NCI-H1436 treated with DMSO at 0.1 percent for 48 hours (cell line): ENCODE results near the gene WWOX.

ENCODE experiments used
- DNase-seq: peaks from one replicate; lab custom pipeline; 2025; lab: John Stamatoyannopoulos, UW

WWOX gene

DNA sequence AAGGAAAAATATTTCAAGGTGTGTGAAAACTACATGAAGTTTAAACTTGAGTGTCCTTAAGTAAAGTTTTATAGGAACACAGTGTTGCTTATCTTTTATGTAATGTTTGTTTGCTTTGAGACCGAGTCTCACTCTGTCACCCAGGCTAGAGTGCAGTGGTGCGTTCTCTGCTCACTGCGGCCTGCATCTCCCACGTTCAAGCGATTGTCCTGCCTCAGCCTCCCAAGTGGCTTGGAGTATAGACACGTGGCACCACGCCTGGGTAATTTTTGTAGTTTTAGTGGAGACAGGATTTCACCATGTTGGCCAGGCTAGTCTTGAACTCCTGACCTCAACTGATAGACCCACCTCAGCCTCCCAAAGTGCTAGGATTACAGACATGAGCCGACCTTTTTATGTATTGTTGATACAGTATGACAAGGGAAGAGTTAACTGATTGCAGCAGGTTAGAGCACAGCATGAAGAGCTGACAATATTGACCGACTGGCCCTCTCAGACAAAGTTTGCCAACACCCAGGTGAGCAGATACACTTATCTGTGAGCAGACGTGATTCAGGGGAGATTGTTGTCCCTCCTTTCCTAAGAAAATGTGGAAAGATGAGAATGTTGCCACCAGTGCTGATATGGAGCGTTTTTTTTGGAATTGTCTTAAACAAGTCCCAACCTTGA is 373.7 kb downstream of the WWOX start:
- DNase-seq: no peak

DNA sequence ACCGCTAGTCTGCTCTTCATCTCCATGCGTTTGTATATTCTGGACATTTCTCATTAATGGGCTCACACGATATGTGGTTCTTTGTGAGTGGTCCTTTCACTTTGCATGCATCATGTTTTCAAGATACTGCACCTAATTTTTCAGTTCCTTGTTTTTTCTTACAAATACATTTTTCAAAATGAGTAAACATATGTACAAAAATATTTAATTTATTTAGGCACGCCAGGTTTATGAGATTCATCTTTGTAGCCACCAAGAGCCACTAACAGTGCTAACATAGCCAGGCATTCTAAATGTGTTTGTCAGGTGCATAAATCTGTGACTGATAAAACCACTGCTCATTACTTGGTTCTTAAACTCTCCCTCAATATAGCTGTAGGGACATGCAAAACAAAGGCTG is 375.3 kb downstream of the WWOX start:
- DNase-seq: no peak

DNA sequence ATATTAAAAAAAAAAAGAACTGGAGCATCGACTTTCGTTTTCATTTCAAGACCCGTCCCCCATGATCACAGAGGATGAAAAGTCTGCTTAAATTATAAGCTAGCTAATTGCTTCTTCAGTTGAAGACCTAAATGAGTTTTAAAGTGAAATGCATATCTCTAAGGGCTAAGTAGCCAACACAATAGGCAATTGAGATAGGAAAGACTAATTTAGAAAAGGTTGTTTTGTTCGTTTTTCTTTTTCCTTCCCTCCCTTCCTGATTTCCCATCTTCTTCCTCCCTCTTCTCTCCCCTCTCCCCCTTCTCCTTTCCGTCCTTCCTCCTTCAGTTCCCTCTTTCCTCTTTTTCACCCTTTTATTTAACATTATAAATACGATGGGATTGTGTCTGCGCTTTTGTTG is 377.2 kb downstream of the WWOX start:
- no peak for DNase-seq

DNA sequence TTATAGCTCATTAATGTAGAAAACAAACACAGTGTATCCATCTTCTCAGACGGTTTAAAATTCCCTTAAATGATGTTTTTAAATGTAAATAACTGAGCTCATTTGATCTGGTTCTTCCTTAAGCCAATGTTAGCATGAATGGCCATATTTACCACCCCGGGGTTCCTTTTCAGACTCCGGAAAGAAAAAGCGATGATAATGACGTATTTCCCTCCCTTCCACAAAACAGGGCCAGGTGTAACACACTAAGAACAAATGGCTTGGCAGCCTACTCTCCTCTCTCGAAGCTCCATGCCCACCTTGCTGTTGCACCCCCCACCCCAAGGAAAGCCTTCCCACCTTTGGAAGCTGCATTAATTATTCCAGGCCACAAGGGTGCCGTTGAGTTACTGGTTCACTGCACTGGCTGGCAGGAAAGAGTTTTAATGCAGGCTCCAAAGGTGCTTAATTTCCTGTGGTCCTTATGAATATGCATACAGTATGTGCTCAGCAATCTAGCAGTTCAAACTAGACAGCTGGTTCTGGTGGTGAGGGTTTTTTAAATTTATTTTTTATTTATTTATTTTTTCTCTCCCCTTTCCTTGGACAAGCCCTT is 378.9 kb downstream of the WWOX start:
- DNase-seq: no peak

DNA sequence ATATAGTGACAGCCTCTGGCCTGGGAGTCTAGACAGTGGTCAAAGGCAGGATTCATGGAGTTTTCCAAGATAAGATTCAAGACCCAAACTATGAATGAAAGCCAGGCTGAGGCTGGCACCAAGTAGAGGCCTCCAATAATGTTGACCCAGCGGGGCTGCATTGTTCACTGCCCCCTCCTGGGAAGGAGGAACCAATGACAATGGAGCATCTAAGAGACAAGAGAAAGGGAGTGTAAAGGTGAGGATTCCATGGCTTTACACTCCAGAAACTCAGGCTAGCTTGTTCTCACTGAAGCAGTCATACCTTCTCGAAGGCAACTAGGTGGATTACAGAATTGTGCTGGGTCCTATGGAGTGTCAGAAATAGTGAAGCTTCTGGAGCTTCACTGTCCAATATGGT is 380.3 kb downstream of the WWOX start:
- DNase-seq: no peak

DNA sequence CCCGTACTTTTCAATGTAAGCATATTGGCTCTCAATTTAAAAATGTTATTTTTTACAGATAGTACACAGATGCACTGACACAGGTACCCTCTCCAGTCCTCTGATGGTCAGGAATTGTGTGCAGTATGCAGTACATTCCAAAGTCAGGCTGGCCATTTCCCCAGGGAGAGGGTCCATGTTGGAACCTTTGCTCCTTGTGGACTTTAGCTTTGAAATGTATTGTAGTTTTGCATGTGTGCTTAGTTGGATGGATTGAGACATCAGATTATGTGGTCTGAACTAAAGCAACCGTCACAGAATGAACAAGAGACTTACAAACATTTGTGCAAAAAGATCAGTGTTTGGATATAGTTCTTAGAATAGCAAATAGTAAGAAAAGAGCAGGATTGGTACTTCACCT is 381.1 kb downstream of the WWOX start:
- no peak for DNase-seq

DNA sequence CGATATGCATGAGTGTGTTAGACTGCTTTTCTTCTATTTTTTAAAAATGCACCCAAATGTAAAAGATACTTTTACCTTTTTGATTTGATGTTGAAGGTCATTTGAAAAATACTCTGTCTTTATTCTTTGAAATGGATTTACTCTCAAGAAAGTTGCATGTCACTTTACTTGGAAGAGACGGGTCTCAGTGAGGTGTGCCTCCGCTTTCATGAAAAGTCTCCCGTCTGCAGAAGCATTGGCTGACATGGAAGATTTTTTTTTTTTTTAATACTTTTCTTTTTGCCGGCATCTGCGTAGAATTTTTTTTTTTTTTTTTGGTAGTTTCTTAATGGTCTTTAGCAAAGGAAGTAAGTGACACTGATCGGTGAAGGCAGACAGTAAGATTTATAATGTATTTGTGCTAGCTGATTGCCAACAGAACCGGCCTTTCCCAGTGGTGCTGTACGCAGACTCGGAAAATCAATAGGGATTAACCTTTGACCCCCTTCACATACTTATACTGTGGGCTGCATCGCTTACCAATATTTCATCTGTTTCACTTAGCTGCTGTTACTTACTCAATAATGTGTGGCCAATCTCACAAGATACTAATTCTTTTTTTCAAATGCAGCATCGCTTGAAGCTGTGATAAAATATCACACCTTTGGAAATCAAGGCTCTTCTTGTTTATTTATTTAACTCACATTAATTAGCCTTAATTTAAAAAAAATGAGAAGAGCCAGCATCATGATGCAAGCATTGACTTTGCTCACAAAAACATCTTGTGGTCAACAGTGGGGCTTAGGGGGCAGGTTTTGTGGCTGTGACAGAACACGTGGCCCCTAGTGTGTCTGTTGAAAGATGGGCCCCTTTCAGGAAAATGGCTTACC is 383.9 kb downstream of the WWOX start:
- DNase-seq: no peak

DNA sequence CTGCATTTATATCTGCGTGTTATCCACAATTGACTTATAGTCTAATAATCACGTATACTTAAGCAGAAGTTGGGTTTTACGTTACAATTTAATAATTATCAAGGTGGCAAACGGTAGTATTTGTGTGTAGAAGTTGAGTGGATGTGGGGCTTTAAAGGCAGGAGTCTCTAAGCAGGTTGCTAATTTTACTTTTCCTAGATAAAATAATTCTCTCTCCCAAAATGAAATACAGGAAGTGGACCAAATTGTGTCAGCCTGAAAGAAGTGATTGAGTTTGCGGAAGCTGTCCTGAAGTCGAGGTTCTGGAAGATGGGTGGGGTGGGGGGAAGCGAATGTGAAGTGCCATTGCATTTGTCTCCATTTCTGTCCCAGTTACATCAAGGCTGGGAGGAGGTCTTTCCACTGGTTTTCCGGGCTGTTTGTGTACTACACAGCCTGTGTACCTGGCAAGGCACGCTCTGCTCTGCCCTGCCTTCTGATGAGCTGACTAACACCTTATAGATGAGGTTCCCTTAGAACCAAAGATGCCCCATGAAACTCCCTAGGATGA is 385.1 kb downstream of the WWOX start:
- DNase-seq: no peak

DNA sequence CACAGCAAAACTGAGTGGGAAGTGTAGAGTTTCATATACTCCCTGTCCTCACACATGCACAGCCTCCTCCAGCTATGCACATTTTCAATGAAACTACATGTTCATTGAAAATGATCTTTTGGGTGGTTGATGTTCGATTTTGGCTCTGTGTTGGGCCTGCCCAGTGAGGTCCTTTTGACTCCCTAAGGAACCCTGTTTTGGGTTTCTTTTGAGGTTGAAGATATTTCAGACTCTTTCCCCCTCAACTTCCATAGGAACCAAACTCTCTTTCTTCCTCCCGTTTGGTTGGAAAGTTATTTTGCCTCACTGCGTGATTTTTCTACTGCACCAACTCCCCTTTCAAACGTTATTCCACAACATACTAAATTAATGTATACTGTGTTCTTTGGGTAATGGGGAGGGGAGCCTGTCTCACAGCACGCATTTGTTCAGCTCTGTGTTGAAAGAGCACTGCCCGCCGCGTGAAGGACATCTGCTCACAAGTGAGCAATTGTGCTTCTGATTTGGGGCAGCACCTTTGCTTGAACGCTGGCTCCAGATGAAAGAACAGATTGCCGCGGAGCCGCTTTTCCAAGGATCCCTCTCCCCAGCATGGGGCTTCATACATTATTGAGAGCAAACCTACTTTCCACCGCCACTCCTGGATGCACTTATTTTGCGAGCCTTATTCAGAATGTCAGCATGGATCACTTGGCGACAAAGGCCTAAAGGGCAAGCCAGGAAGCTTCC is 385.9 kb downstream of the WWOX start:
- no peak for DNase-seq

DNA sequence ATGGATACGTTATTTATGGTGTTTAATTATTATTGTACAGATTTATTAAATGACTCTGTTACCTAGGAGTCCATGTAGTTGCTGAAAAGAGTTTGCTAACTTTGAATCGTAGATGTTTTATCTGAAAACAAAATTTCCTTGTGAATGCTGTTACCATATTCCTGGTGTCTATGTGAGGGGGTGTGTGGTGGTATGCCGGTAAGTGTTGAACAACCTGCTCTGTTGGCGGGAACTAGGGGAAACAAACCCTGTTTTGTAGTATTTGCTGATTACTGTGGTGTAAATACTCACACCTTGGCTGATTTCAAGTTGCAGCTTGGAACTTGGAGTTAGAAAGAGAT is 386.4 kb downstream of the WWOX start:
- no peak for DNase-seq

DNA sequence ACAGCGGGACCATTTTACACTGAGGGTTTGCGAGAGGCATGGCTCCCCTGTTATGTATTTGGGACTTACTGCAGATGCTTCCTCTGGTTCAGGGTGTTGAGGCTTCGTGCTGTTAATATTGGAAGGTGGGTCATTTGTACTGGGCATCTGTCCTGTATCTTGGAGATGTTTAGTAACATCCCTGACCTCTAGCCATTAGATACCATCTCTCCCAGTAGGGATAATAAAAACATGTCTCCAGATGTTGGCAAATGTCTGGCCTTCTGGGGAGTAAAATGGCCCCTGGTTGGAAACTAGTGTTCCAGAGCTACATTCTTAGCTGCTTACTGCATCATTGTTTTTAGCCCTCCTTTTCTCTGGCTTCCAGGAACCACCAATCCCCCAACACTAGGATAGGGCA is 388.0 kb downstream of the WWOX start:
- no peak for DNase-seq

DNA sequence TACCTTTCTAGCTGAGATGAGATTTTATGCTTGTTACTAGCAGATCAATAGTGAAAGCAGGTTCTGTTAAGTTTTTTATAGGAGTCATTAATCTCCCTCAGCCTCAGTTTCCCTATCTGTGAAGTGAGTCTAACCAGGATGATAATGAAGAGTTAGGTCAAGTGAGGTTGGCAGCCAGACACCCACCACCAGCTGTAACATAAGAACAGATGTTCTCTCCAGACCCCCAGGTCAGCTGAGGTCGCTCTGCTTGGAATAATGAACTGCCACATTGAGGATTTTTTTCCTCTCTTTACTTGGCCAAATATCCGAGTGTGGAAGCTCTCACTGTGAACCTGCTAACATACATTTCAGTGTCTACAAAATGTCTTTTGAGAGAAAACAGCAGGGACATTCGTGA is 389.6 kb downstream of the WWOX start:
- DNase-seq: no peak

DNA sequence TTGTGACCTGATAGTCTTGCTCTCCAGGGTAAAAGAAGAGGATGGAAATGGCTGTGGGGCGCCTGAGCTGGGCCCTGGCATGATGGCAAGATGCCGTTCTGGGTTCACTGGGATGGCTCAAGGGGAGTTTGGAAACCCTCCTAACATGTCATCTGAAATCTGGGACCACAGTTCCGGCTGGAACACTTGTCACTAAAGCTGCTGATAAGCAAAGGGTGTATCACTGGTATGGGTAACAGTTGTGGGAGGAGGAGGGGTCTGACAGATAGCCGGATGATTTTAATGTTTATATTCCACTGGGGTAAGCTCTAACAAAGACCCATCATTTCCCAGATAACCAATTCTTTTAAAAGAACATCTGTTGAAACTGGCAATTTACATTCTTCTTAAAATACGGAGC is 390.2 kb downstream of the WWOX start:
- DNase-seq: no peak

DNA sequence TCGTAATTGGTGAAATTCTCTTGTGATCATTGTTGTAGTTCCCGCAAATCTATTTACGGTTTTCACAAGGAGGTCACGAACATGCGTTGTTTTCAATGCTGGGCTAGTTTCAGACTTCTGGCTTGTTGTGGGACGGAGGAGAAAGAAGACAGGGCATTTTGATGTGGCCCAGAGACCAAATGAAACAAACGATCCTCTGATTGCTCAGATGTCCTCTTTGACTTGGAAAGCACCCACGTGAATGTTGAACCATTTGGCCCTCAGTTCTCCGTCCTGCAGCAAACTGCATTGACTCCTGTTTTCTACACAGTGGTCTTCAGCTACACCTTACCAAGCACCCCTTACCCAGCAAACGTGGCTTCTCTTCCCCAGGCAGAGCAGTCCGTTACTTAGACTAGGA is 391.0 kb downstream of the WWOX start:
- DNase-seq: no peak

DNA sequence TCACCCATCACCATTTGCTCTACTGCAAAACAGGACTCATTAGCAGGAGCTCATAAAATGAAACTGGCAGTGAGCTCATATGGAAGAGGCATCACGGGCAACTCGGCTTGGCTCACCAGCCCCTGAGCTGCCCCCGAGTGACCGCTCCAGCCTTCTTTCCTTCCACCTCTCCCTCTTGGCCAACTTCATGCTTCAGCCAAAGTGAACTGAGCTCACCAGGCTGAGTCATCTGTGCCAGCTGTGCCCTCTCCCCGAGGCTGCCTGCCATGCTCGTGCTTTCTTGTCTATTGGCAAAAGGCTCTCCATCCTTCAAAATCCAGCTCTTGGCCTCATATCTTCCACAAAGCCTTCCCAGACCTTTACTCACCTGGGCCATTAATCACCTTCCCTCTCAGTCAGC is 391.4 kb downstream of the WWOX start:
- no peak for DNase-seq

DNA sequence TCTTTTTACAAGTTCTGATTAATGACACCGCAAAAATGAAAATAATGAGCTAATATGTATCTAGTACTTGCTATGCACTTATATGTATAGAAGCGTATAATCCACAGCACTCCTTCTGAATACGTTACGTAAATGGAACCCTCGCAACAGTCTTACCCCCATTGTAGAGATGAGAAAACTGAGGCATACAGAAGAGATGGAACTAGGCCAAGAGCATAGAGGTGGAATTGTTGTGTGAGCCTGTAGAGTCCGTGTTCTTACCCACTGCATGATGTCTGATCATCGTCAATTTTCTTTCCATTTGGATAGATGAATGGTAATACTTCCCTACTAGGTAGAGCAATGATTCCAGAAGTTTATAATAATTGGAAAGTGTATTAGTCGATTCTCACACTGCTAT is 394.1 kb downstream of the WWOX start:
- no peak for DNase-seq

DNA sequence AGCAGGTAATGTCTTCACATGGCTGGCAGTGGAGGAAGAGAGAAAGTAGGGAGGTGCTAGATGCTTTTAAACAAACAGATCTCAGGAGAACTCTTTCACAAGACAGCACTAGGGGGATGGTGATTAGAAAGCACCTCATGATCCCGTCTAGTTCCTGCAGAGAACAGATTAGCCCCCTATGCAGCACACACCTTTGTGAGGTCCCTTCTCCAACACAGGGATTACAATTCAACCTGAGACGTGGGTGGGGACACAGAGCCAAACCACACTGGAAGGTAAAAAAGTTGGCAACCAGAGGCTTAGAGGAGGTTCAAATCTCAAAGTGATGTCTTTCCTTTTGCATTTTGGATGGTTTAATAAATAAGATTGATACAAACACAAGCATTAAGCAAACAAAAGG is 394.7 kb downstream of the WWOX start:
- DNase-seq: no peak

DNA sequence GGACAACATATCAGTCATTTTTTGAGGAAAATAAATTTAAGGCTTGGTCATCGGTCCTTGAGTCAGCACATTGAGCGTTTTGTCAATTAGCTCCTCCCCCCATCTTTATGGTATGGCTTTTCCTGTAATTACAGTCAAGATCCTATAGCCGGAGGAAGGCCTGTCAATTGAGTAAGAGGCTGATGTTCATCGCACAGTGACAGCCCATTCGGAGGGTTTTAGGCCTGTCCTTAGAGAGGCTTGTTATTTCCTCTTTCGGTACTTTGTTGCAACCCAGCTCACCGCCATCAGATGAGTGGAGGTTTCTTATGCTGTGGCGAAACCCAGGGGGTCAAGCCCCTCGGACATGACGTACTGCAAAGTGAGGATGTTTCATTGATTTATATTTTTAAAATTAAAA is 395.2 kb downstream of the WWOX start:
- no peak for DNase-seq

DNA sequence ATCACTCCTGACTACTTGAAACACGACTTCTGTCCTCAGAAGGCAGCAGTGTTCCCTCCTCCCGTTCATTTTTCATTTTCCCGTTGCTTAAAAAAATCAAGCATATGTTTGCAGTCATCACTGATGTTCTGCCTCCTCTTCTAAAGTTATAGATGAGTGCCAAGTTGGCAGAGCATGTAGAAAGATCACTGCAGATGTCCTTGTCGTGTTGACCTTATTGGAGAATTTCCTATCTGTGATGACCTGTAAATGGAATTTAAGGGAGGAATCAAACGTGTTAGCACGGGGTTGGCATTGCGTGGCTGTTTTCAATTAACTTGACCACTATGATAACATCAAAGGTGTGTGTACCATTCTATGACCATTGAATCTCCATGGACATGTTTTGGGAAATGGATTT is 396.7 kb downstream of the WWOX start:
- DNase-seq: no peak

DNA sequence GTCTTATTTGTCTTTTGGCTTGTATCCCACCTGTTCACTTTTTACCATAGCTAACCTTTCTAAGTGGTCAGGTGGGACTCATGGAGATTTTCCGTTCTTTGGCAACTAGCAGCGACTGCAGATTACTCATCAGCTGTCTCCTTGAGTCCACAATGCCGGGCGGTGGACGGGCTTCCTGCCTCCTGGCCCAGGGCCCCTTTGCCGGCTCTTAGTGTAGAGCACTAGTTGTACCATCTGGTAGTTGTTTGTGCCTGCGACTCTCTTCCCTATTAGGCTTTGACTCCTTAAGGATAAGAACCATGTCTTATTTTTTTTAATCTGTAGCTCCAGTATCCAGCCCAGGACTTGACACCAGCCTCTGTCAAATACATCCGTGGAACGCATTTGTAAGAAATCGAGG is 399.9 kb downstream of the WWOX start:
- no peak for DNase-seq

DNA sequence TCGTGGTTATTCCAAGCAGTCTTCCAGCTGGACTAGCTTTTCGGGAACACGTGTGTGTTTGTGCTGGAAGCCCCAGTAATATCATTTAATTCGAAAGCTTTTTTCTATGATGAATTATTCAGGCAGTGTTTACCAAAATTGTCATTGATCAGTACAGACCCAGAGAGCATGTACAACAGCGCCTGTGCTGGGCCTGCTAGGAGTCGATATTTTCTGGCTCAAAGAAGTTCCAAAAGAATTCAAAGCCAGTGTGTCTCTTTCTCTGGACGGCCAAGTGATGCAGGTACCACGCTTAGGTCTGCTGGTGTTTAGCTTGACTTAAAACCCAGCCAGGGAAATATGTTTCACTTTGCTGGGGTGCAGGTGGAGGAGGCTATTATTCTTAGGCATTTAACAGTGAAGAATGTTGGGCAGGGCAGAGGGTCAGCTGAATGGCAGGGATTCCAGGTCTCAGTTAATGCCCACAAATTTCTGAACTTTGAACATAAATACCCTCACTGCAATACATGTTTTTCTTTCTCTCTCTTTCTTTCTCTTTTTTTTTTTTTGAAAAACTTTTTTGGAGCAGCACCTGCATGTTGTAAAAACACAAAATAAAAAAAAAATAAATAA is 401.3 kb downstream of the WWOX start:
- DNase-seq: no peak

DNA sequence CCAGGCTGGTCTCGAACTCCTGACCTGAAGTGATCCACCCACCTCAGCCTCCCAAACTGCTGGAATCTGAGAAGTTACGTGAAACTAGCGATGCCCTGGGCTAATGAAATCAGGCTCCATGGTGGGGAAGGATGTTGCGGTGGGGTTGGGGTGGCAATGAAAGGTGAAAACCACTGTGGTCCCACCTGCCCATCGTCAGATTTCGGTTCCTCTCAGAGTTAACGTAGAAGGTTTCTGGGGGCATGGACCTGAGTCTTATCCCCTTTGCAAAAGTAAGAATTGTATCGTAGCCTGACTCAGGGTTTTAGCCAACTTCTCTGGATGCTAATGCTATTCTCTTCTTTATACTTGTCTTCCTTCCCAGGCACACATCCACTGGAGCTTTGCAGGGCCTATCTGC is 402.3 kb downstream of the WWOX start:
- DNase-seq: no peak
